Osteocyte (in vitro differentiated cells): ENCODE measurements around the gene TRAPPC1. TPM values are rescaled to one million over a fixed set of nuclear protein-coding genes. Genes with fewer than 3 reads are reported as not detected.

ENCODE experiments used
- DNase-seq: peaks from one replicate; pipeline ENCODE4 v3.0.0; 2021; ENCODE audit warnings: mixed read lengths; ENCODE audit not compliant: unreplicated experiment; ENCODE audit errors: extremely low spot score
- H3K27ac Mint-ChIP-seq: one replicate; pipeline ENCODE4 v1.8.0; 2021; ENCODE audit warnings: mild to moderate bottlenecking, mixed read lengths; ENCODE audit not compliant: unreplicated experiment
- H3K27me3 Mint-ChIP-seq: one replicate; pipeline ENCODE4 v1.8.0; 2021; ENCODE audit warnings: mixed read lengths; ENCODE audit not compliant: unreplicated experiment
- H3K36me3 Mint-ChIP-seq: one replicate; pipeline ENCODE4 v1.8.0; 2021; ENCODE audit warnings: mixed read lengths; ENCODE audit not compliant: unreplicated experiment
- H3K4me1 Mint-ChIP-seq: one replicate; pipeline ENCODE4 v1.8.0; 2021; ENCODE audit warnings: mixed read lengths; ENCODE audit not compliant: unreplicated experiment
- H3K4me3 Mint-ChIP-seq: one replicate; pipeline ENCODE4 v1.8.0; 2021; ENCODE audit warnings: mild to moderate bottlenecking, moderate library complexity, mixed read lengths; ENCODE audit not compliant: unreplicated experiment
- H3K9me3 Mint-ChIP-seq: one replicate; pipeline ENCODE4 v1.8.0; 2021; ENCODE audit warnings: mixed read lengths; ENCODE audit not compliant: unreplicated experiment
- total RNA-seq: library from RNA; stranded (reverse); gene quantifications from 2 replicates; pipeline ENCODE4 v1.2.1, GENCODE V29; 2021
- TF ChIP-seq, protein P1 (sequence below): fragments of 200-600 bp; sonication (generic); IDR thresholded peaks from 2 replicates; pipeline ENCODE4 v1.5.0; 2021; ENCODE audit warnings: antibody characterized with exemption, mild to moderate bottlenecking, moderate library complexity

The TRAPPC1 gene
- total RNA-seq, 1 donor from 2014 or later = 122 TPM

DNA sequence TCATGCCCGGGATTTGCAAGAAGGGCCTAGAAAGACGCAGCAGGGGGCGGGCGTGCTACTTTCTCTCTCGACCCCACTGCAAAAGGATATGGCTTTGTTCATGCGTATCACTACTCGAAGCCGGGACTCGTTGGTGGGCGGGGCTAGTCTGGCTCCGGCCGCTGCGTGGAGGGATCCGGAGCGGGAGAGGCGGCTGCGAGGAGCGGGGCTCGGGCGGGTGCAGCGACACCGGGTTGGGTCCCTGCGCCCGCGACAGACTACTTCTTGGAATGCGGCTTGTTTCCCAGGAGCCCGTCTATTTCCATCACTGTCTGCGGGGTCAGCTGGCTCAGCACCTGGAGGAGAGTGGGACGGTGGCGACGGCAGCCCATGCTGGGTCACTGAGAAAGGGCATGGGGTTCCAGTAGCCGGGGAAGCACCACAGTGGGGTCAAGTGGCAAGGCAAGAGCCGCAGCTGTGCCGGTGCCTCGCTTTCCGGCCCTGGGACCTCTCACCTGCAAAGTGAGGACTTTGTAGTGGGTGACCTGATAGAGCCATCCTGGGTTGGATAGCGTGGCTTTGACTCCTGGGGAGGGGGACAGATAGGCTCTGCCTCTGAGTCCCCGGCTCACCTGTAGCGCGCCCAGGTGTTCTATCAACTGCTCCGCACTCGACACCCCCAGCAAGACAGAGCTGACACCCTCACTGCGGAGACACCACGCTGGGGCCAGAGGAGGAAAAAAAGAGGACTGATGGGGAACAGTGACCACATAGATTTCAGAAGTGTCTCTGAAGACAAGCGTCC lies 8.7 kb downstream of the TRAPPC1 start:
- no peaks in the 10 kb centered on the region for H3K9me3 Mint-ChIP-seq
- peak overlapping the region; percentile 46 for H3K27ac Mint-ChIP-seq
- peaks cover 4% of the 10 kb centered on the region for H3K4me1 Mint-ChIP-seq
- TF ChIP-seq, protein P1, sequence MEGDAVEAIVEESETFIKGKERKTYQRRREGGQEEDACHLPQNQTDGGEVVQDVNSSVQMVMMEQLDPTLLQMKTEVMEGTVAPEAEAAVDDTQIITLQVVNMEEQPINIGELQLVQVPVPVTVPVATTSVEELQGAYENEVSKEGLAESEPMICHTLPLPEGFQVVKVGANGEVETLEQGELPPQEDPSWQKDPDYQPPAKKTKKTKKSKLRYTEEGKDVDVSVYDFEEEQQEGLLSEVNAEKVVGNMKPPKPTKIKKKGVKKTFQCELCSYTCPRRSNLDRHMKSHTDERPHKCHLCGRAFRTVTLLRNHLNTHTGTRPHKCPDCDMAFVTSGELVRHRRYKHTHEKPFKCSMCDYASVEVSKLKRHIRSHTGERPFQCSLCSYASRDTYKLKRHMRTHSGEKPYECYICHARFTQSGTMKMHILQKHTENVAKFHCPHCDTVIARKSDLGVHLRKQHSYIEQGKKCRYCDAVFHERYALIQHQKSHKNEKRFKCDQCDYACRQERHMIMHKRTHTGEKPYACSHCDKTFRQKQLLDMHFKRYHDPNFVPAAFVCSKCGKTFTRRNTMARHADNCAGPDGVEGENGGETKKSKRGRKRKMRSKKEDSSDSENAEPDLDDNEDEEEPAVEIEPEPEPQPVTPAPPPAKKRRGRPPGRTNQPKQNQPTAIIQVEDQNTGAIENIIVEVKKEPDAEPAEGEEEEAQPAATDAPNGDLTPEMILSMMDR = no peak
- H3K27me3 Mint-ChIP-seq = peaks cover 2% of the 10 kb centered on the region
- DNase-seq = no peak
- peak overlapping the region; percentile 50 for H3K4me3 Mint-ChIP-seq
- H3K36me3 Mint-ChIP-seq = no peaks in the 10 kb centered on the region

DNA sequence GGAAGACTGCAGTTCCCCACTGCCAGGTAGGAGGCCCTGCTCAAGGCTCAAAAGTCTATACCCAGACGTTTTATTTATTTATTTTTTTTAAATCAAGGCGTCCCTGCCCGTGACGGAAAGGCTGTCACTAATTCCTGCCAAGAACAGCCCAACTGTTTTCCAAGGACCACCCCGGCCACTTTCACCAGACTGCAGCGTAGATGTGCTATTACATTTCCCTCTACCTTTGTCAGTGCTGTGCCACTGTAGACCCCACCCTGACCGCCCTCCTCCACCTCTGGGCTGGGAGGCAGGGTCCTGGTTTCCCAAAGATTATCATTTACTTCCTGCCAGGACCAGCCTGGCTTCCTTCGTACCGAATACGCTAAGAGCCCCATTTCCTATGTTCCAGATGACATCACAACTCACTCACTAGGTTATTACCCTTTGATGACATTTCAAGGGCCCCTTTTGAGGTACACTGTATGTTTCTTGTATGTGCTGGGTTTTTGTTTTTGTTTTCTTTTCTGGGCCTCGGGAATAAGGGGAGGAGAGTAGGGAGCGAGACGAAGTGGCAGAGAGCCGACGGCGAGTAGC lies 9.4 kb downstream of the TRAPPC1 start:
- DNase-seq = no peak
- TF ChIP-seq, protein P1 = no peak
- Mint-ChIP-seq H3K9me3 (no peaks in the 10 kb centered on the region), H3K27ac (peak overlapping the region; percentile 46), H3K36me3 (no peaks in the 10 kb centered on the region), H3K4me1 (peaks cover 4% of the 10 kb centered on the region), H3K27me3 (peaks cover 2% of the 10 kb centered on the region), H3K4me3 (peak overlapping the region; percentile 50)

DNA sequence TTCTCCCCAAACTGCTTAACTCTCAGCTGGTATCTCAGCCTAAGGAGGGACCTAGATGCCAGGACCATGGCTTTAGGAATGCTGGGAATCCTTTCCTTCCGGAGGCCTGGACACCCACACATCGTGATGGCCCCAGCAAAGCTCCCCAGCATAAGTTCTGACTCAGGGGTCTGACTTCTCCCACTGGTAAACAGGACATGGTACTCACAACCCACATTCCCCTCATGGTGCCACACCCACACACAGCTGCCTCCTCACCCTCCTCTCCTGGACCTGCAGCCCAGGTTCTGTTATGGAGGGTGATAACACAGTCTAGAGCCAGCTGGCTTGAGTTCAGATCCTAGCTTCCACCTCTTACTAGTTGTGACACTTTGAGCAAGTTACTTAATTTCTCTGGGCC lies 14.9 kb downstream of the TRAPPC1 start:
- DNase-seq = no peak
- H3K4me1 Mint-ChIP-seq = peaks cover 19% of the 10 kb centered on the region
- peak overlapping the region; percentile 62 for H3K4me3 Mint-ChIP-seq
- peaks cover 2% of the 10 kb centered on the region for H3K27me3 Mint-ChIP-seq
- peak overlapping the region; percentile 82 for H3K27ac Mint-ChIP-seq
- H3K36me3 Mint-ChIP-seq = peaks cover under 1% of the 10 kb centered on the region
- H3K9me3 Mint-ChIP-seq = no peaks in the 10 kb centered on the region
- TF ChIP-seq, protein P1 = no peak

DNA sequence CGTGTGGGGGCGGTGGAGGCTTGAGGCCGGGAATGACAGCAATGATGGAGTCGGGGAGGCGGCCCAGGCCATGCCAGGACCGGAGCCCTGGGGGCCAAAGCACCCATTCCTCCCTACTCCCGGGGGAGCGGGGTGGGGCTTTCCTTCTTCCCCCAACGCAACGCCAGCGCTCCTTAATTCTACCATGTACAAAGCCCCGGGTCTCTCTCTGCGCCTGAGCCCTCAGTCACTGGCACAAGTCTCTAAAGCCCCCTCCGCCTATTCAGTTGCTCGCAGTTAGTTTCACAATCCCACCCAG lies 15.4 kb downstream of the TRAPPC1 start:
- Mint-ChIP-seq H3K27ac (peak overlapping the region; percentile 82), H3K9me3 (no peaks in the 10 kb centered on the region), H3K36me3 (peaks cover 4% of the 10 kb centered on the region), H3K27me3 (peaks cover 2% of the 10 kb centered on the region), H3K4me1 (peaks cover 19% of the 10 kb centered on the region), H3K4me3 (peak overlapping the region; percentile 62)
- no peak for DNase-seq
- TF ChIP-seq, protein P1 = no peak

DNA sequence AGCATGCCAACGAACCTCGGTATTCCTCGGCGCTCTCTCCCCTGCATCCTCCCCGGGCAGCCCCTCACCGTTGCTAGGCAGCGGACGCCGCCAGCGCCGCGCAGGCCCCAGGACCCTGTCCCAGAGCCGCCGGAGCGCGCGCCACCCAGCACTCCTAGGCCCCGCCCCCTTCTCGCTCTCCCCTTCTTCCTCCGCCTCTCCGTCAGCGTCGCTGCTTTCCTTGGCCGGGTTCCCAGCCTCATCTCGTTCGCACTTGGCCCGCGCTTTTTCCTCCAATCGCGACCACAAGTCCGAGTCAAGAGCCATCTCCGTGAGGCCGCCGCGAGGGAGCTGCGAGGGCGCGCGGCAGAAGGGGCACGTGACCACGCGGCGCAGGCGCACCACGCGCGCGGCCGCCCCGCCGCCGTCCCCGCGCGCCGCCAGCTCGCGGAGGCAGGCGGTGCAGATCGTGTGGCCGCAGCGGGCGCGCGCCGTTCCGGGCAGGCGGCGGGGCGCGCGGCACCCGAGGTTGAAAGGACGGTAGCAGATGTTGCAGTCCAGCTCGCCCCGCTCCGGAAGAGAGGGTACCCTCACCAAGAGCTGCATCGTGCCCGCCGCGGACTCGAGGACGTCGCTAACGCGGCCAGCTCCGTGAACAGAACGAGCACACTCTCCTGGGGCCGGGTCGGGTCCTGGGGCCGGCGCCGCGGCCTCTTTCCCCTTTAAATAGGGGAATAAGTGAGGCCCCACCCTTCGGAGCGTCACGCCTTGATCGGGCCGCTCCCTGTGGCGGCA lies 15.9 kb downstream of the TRAPPC1 start, which contains the start of gene RNF227:
TSS of gene RNF227 (minus strand) at position 679 of the 774 bp plus-strand sequence. CDS start at position 585, 94 bp downstream.
- Mint-ChIP-seq H3K27me3 (peaks cover 2% of the 10 kb centered on the region), H3K4me3 (peak within 1 kb of the TSS; percentile 88), H3K9me3 (no peaks in the 10 kb centered on the region), H3K27ac (peak within 1 kb of the TSS; percentile 87), H3K4me1 (peaks cover 19% of the 10 kb centered on the region), H3K36me3 (peaks cover 9% of the 10 kb centered on the region)
- peak; percentile 97 for DNase-seq
- TF ChIP-seq, protein P1 = no peak
